ENCODE data around the gene CD96.
"Not testable (repeated sequence)": the region's sequence is repeated elsewhere in the genome, so short reads cannot be mapped to it uniquely, and the experiment has no call there.

The CD96 gene

DNA sequence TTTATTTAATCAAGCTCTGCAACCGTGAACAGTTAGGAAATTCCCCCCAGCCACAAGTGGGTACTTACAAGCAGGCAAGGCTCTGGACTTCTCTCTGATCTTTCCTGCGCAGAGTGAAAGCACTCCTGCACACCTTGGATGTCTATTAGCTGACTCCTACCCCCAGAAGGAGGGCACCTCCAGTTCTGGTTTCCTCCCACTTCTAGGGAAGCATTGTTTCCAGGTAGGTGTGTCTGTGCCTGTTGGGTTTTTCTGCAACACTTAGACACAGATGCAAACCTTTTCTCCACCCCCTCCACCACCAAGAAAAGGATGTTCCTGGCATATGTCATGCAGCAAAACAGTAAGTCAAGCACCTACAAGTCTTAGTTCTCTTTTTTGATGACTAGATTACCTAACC lies 53.2 kb downstream of the CD96 start, which contains the start of gene ZBED2:
ZBED2 (minus strand) TSS at position 115 of the 400 bp plus-strand sequence. CDS start 1,145 bp downstream, outside the sequence.
- no peak for DNase-seq

GRCh38 chr3:111596328-111596727 lies 54.3 kb downstream of the CD96 start:
- DNase-seq = no peak

- DNase-seq = no peak
Measured at GRCh38 chr3:111598139-111598538, 56.1 kb downstream of the CD96 start.

DNA sequence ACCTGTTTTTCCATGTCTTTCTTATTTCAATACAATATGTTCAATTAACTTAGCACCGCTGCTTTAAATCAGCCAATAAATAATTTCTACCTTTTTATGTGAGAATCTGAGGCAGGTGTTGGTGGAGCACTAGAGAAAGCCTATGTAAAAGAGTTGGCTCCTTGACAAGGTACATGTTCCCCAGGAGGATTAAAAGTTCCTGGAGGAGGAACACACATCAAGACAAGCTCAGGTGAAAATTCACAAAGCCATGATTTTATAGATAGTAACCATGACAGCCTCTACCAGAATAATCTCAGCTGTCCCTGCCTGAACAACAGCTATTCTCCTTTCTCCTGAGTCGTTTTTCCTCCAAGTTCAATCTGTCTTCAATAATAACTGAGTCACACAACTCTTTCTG lies 56.6 kb downstream of the CD96 start:
- no peak for DNase-seq

DNA sequence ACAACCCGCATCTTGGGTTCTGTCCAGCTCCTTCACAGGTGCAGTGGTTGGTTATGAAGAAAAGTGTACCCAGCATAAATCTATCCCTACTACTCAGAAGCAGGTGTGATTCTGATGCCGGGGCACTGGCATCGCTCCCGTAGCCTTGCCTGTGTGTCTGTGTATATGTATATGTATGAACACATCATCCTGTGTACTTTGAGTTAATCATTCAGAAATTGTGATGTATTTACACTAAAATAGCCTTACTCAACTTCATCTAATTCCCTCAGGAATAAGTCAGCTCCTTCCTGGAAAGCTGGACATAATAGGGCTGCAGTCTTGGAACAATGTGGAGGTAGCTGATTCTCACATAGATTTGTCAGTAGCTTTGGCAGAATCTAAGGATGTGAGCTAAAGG lies 59.8 kb downstream of the CD96 start:
- DNase-seq = no peak

DNA sequence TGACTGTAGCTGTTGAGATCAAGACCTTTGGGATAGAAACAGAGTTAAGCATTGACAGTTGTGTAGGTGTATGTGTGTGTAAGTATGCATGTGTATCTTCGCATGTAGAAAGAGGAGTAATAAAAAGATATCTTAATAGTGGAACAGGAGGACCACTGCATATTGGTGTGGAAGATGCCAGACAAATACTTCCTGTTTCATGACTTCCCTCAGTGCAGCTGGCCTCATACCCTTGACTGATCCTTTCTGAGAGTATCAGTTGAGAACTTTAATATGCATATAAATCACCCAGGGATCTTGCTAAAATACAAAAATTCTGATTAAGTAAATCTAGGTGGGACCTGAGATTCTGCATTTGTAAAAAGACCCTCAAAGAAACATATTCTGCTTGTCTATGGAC lies 61.7 kb downstream of the CD96 start:
- DNase-seq = no peak

- no peak for DNase-seq
Measured at GRCh38 chr3:111604119-111604518, 62.1 kb downstream of the CD96 start.

DNA sequence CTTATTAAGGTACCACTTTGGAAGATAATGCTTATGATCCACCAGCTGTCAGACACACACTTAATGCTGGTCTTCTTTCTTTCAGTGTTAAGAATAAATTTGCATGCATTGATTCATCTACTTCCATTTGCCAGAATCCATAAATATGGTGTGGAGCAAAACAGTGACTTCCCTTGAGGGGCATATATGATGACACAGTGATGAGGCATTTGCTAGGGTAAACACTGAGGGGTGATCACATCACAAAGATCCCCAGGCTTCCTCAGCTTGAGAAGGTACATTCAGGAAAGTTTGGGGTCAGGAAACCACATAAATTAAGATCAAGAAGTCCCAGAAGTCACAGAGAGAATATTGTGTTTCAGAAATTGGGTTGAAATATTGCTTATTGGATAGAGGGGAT lies 63.0 kb downstream of the CD96 start:
- DNase-seq = no peak

- no peak for DNase-seq
Measured at GRCh38 chr3:111605493-111605892, 63.5 kb downstream of the CD96 start.

- DNase-seq = no peak
Measured at GRCh38 chr3:111607240-111607920, 65.4 kb downstream of the CD96 start.

- no peak for DNase-seq
Measured at GRCh38 chr3:111608383-111608782, 66.4 kb downstream of the CD96 start.

DNA sequence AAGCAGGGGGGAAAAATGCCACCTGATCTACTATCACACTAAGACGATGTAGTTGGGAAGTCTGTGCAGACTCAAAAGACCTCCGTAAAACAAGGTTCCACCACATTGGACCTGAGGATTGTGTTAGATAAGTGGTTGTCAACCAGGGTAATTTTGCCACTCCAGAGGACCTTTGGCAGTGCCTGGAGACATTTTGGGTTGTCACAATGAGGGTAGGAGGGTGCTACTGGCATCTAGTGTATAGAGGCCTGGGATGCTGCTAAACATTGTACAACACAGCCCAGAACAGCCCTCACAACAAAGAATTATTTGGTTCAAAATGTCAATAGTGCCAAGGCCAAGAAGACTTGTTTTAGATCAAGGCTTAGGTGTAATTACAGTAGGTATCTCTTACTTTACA lies 67.7 kb downstream of the CD96 start:
- no peak for DNase-seq

DNA sequence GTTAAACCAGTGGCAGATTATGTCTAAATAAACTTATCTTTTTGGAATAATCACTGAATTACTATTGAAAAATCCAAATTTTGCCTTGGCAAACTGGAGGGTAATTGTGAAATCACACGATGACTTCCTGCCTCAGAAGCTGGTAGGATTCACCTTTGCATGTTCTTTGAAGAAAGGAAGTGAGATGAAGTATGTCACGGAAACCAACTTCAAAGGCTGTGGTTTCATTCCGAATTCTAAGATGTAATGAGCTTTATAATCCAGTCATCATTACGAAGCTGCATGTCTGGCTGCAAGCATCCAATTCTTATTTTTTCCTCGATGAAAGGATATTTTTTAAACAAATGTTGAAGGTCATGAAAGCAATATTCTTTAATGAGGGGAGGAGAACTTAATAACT lies 68.2 kb downstream of the CD96 start:
- no peak for DNase-seq

DNA sequence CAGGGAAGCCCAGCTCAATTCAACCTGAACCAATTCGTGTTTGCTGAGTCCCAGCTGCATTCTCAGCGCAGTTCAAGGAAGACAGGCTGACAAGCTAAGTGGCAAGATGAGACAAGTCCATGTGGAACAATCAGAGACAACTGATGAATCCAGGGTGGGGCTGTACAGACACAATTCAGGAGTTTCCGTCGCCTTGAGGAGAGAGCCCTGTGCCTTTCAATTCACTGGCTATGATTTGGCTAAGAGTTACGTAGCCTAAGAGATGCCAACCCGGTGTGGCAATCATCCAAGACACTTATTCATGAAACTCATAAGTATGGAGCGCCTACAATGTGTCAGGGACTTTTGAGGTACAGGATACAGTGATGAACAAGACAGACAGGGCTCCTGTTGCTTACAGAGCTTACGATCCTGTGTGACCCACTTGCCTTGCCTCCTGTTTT lies 68.6 kb downstream of the CD96 start:
- DNase-seq = no peak

GRCh38 chr3:111613294-111613693 lies 71.3 kb downstream of the CD96 start:
- no peak for DNase-seq

DNA sequence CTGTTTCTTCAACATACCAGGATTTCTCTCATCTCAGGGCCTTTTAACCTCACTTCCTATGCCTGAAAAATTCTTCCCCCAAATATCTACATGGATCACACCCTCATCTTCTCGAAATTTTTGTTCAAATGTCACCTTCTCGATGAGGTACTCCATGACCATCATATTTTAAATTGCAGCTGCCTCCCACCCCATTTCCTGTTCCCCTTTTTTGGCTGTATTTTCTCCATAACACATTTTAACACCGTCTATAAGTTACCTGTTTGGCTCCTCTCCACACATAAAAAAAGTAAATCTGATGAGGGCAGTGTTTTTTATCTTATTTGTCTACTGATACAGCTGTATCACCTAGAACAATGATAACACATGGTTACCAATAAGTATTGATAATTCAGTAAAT lies 73.9 kb downstream of the CD96 start:
- no peak for DNase-seq

DNA sequence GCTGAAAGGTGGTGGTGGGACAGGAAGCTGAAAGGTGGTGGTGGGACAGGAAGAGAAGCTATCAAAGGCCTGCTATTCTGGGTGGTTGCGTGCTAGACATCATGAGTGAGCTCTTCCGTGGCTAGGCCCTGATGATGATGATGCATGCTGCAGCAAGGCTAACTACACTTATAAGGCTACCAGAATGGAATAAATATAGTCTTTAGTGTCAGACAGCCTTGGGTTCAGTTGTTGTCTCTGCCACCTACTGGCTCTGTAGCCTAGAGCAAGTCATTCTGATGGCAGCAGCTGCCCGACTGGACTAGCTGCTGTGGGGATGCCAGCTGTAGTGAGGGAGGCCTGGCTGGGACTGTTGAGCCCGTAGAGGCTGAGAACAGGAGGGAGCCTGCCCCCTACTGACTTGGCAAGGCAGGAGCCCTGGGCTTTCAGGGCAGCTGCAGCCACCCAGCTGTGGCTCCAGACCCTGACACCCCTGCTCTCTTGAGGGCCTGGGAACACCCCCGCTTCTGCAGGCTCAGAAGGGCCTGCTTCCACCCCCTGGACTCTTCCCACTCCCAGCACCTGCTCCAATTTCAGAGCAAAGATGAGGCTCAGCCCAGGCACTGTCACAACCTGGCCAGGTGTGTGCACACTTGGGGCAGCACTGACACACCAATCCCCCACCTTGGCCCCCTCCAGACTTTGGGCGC lies 74.6 kb downstream of the CD96 start:
- no peak for DNase-seq

- no peak for DNase-seq
Measured at GRCh38 chr3:111617406-111617805, 75.4 kb downstream of the CD96 start.

GRCh38 chr3:111617912-111618601 lies 76.1 kb downstream of the CD96 start:
- DNase-seq = no peak

GRCh38 chr3:111618945-111619344 lies 76.9 kb downstream of the CD96 start:
- no peak for DNase-seq

DNA sequence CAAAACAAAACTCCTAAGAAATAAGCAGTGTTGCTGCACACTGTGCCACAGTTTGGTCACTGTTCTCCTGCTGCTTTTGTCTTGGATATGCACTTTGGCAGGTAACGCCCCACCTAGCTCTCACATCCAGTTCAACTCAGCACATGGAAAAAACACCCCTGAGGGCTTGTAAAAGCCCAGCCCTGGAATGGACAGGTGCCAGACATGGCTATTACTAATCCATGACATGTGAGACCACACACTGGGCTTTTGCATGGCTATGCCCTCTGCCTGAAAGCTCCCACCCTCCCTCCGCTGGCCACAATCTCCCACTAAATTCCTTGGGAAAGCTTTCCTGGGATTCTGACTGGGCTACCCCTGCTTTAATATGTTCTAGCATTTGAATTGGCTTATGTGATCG lies 77.8 kb downstream of the CD96 start:
- no peak for DNase-seq

DNA sequence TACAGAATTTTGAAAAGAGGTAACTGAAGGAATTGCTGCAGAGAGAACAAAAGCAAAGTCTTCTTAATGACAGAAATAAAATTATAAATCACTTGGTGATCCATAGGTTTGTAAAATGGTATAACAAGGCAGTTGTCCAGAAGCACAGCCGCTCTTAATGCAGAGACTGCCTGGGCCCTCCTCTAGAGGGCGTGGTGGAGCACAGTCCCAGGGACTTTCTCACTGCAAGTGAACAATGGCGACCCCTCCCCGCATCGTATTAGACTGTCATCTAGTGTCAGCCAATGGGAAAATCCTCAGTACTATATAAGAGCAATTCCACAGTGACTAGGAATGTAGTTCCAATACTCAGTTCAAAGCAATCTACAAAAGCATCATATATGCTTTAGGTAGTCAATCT lies 79.5 kb downstream of the CD96 start:
- DNase-seq = peak; percentile 2

GRCh38 chr3:111627092-111627491 lies 85.1 kb downstream of the CD96 start:
- DNase-seq = no peak

GRCh38 chr3:111629018-111629417 lies 87.0 kb downstream of the CD96 start:
- DNase-seq = not testable (repeated sequence)
